Mesenchymal stem cell (in vitro differentiated cells and primary cell): Measurements from ENCODE around the gene PICK1.
A peak's percentile ranks its signal among the peaks of the same experiment; 100 is the strongest.

Experiments
- DNase-seq: peaks from one replicate; pipeline ENCODE4 v3.0.0-alpha.2; 2013
- H2AFZ ChIP-seq: one replicate; pipeline ENCODE4 v1.6.1; 2013; ENCODE audit warnings: low read depth, mild to moderate bottlenecking, control low read depth, inconsistent platforms, low read length, moderate library complexity
- H2AK5ac ChIP-seq: 2 replicates; pipeline ENCODE4 v1.6.1; 2013; ENCODE audit warnings: low read length, moderate library complexity, mild to moderate bottlenecking, inconsistent platforms; ENCODE audit not compliant: severe bottlenecking
- H2BK120ac ChIP-seq: one replicate; pipeline ENCODE4 v1.6.1; 2013; ENCODE audit warnings: low read depth, mild to moderate bottlenecking, inconsistent platforms, low read length, moderate library complexity
- H2BK12ac ChIP-seq, 2 experiments: one replicate each; pipeline ENCODE4 v1.6.1; 2013; ENCODE audit warnings: inconsistent platforms in 2 of 2, low read length in 2 of 2, mild to moderate bottlenecking in 2 of 2, moderate library complexity in 2 of 2, control low read depth in 1 of 2
- H2BK15ac ChIP-seq: one replicate; pipeline ENCODE4 v1.6.1; 2013; ENCODE audit warnings: mild to moderate bottlenecking, low read depth, inconsistent platforms; ENCODE audit not compliant: poor library complexity, severe bottlenecking
- H2BK5ac ChIP-seq: 2 replicates; pipeline ENCODE4 v1.6.1; 2013; ENCODE audit warnings: low read depth, mild to moderate bottlenecking, low read length, control low read depth, inconsistent platforms; ENCODE audit not compliant: poor library complexity, severe bottlenecking
- H3K14ac ChIP-seq, 2 experiments: one replicate each; pipeline ENCODE4 v1.6.1; 2013; ENCODE audit warnings: inconsistent platforms in 2 of 2, low read length in 2 of 2, control low read depth in 1 of 2, mild to moderate bottlenecking in 1 of 2, moderate library complexity in 1 of 2
- H3K18ac ChIP-seq, 2 experiments: one replicate each; pipeline ENCODE4 v1.6.1; 2013; ENCODE audit warnings: inconsistent platforms in 2 of 2, low read length in 2 of 2, control low read depth in 1 of 2, low read depth in 1 of 2, mild to moderate bottlenecking in 1 of 2
- H3K23ac ChIP-seq, 2 experiments: one replicate each; pipeline ENCODE4 v1.6.1; 2013; ENCODE audit warnings: inconsistent platforms in 2 of 2, low read length in 2 of 2, mild to moderate bottlenecking in 2 of 2, moderate library complexity in 2 of 2, control low read depth in 1 of 2
- H3K27ac ChIP-seq: 2 replicates; pipeline ENCODE4 v1.5.1; 2013; ENCODE audit warnings: mild to moderate bottlenecking, moderate library complexity, low read length, control low read depth, inconsistent platforms; ENCODE audit not compliant: poor library complexity, severe bottlenecking
- H3K27me3 ChIP-seq, 2 experiments: 2 replicates each; pipeline versions ENCODE4 v1.6.1 to v1.7.0; 2013; ENCODE audit warnings: low read length in 2 of 2, mild to moderate bottlenecking in 2 of 2, moderate library complexity in 2 of 2, control low read depth in 1 of 2, inconsistent platforms in 1 of 2; ENCODE audit not compliant: control insufficient read depth in 1 of 2, insufficient read depth in 1 of 2
- H3K36me3 ChIP-seq, 2 experiments: 2 replicates each; pipeline versions ENCODE4 v1.6.1 to v1.7.0; 2013; ENCODE audit warnings: low read length in 2 of 2, control low read depth in 1 of 2, inconsistent platforms in 1 of 2, low read depth in 1 of 2, mild to moderate bottlenecking in 1 of 2; ENCODE audit not compliant: insufficient read depth in 2 of 2, control insufficient read depth in 1 of 2
- H3K4ac ChIP-seq, 2 experiments: one replicate each; pipeline ENCODE4 v1.6.1; 2013; ENCODE audit warnings: inconsistent platforms in 2 of 2, low read length in 2 of 2, mild to moderate bottlenecking in 2 of 2, moderate library complexity in 2 of 2, control low read depth in 1 of 2, low read depth in 1 of 2
- H3K4me1 ChIP-seq: 2 replicates; pipeline ENCODE4 v1.6.1; 2013; ENCODE audit warnings: low read depth, low read length, control low read depth; ENCODE audit not compliant: control insufficient read depth, insufficient read depth
- H3K4me2 ChIP-seq: 2 replicates; pipeline ENCODE4 v1.6.1; 2013; ENCODE audit warnings: low read length, mild to moderate bottlenecking, inconsistent platforms; ENCODE audit not compliant: poor library complexity, severe bottlenecking
- H3K4me3 ChIP-seq, 2 experiments: 2 replicates each; pipeline versions ENCODE4 v1.5.1 to v1.7.0; 2013; ENCODE audit warnings: low read length in 2 of 2, mild to moderate bottlenecking in 2 of 2, control low read depth in 1 of 2, low read depth in 1 of 2; ENCODE audit not compliant: insufficient read depth in 1 of 2
- H3K79me1 ChIP-seq: replicated peaks from 2 replicates; pipeline ENCODE4 v1.6.1; 2013; ENCODE audit warnings: mild to moderate bottlenecking, control low read depth, low read length, inconsistent platforms; ENCODE audit not compliant: poor library complexity, severe bottlenecking
- H3K9ac ChIP-seq: 2 replicates; pipeline ENCODE4 v1.7.0; 2013; ENCODE audit warnings: mild to moderate bottlenecking, low read length, moderate library complexity
- H3K9me3 ChIP-seq: 2 replicates; pipeline ENCODE4 v1.7.0; 2013; ENCODE audit warnings: mild to moderate bottlenecking, low read length; ENCODE audit not compliant: control insufficient read depth
- H4K8ac ChIP-seq: one replicate; pipeline ENCODE4 v1.6.1; 2013; ENCODE audit warnings: inconsistent platforms, mild to moderate bottlenecking, low read length, moderate library complexity
- H4K91ac ChIP-seq: one replicate; pipeline ENCODE4 v1.6.1; 2013; ENCODE audit warnings: mild to moderate bottlenecking, low read length, inconsistent platforms
- WGBS: methylation state at CpG from one replicate; pipeline ENCODE4 v1.1.7; 2013; ENCODE audit warnings: mixed read lengths; 5-methylcytosine and 5-hydroxymethylcytosine counted together

Gene PICK1

GRCh38 chr22:38080850-38081635 is 23.8 kb downstream of the PICK1 start:
- peak overlapping the region; percentile 2 to 61 for H3K18ac ChIP-seq
- H3K23ac ChIP-seq: peak overlapping the region in 1 of 2 experiments; percentile 34
- H3K27me3 ChIP-seq: peaks cover 23 to 43% of the 10 kb centered on the region in 2 experiments
- H3K4me3 ChIP-seq: peak overlapping the region; percentile 48 to 67
- H2BK5ac ChIP-seq: no peak overlapping the region
- H2AFZ ChIP-seq: peak overlapping the region; percentile 66
- peaks cover 18% of the 10 kb centered on the region for H3K4me1 ChIP-seq
- peak; percentile 39 for DNase-seq
- H2BK120ac ChIP-seq: no peak overlapping the region
- peak overlapping the region in 1 of 2 experiments; percentile 43 for H2BK12ac ChIP-seq
- 6% methylated on average over 85 of the region's 110 CpGs for WGBS
- H2AK5ac ChIP-seq: no peak overlapping the region
- H3K14ac ChIP-seq: peak overlapping the region in 1 of 2 experiments; percentile 85
- H3K79me1 ChIP-seq: no peaks in the 10 kb centered on the region
- no peak overlapping the region for H3K4ac ChIP-seq
- H3K27ac ChIP-seq: no peak overlapping the region
- no peaks in the 10 kb centered on the region for H3K9me3 ChIP-seq
- H4K91ac ChIP-seq: no peak overlapping the region
- peaks cover 4 to 30% of the 10 kb centered on the region in 2 experiments for H3K36me3 ChIP-seq
- no peak overlapping the region for H3K9ac ChIP-seq
- peak overlapping the region; percentile 3 for H4K8ac ChIP-seq
- peak overlapping the region; percentile 78 for H3K4me2 ChIP-seq
- H2BK15ac ChIP-seq: no peak overlapping the region

- no peaks in the 10 kb centered on the region for H3K9me3 ChIP-seq
- H3K4ac ChIP-seq: no peak overlapping the region
- peak overlapping the region; percentile 78 for H3K4me2 ChIP-seq
- no peak overlapping the region for H2AK5ac ChIP-seq
- H2BK15ac ChIP-seq: no peak overlapping the region
- no peak overlapping the region for H4K91ac ChIP-seq
- no peak overlapping the region for H3K23ac ChIP-seq
- 24% methylated on average over 17 of the region's 17 CpGs for WGBS
- no peak overlapping the region for H3K14ac ChIP-seq
- H3K4me1 ChIP-seq: peaks cover 19% of the 10 kb centered on the region
- peak overlapping the region in 1 of 2 experiments; percentile 59 for H3K18ac ChIP-seq
- peak overlapping the region; percentile 66 for H2AFZ ChIP-seq
- peaks cover 4 to 26% of the 10 kb centered on the region in 2 experiments for H3K36me3 ChIP-seq
- H3K27me3 ChIP-seq: peaks cover 23 to 43% of the 10 kb centered on the region in 2 experiments
- H2BK120ac ChIP-seq: no peak overlapping the region
- H3K4me3 ChIP-seq: peak overlapping the region in 1 of 2 experiments; percentile 48
- peak overlapping the region in 1 of 2 experiments; percentile 47 for H2BK12ac ChIP-seq
- H3K79me1 ChIP-seq: no peaks in the 10 kb centered on the region
- DNase-seq: no peak
- H3K9ac ChIP-seq: no peak overlapping the region
- no peak overlapping the region for H3K27ac ChIP-seq
- H2BK5ac ChIP-seq: no peak overlapping the region
- H4K8ac ChIP-seq: no peak overlapping the region
Measured at GRCh38 chr22:38081636-38081940, 24.4 kb downstream of the PICK1 start.

GRCh38 chr22:38081941-38082828 is 25.0 kb downstream of the PICK1 start:
- no peak overlapping the region for H2AFZ ChIP-seq
- no peak overlapping the region for H3K27ac ChIP-seq
- peak overlapping the region in 1 of 2 experiments; percentile 47 for H2BK12ac ChIP-seq
- H2BK15ac ChIP-seq: no peak overlapping the region
- no peak overlapping the region for H3K9ac ChIP-seq
- H3K36me3 ChIP-seq: peaks cover 4 to 24% of the 10 kb centered on the region in 2 experiments
- H3K27me3 ChIP-seq: peaks cover 23 to 43% of the 10 kb centered on the region in 2 experiments
- no peak overlapping the region for H4K8ac ChIP-seq
- no peak overlapping the region for H3K4me3 ChIP-seq
- DNase-seq: no peak
- H3K79me1 ChIP-seq: no peaks in the 10 kb centered on the region
- no peak overlapping the region for H2AK5ac ChIP-seq
- no peaks in the 10 kb centered on the region for H3K9me3 ChIP-seq
- no peak overlapping the region for H2BK5ac ChIP-seq
- no peak overlapping the region for H3K14ac ChIP-seq
- H3K4me2 ChIP-seq: peak overlapping the region; percentile 78
- H3K4ac ChIP-seq: no peak overlapping the region
- no peak overlapping the region for H4K91ac ChIP-seq
- no peak overlapping the region for H3K18ac ChIP-seq
- WGBS: 45% methylated on average over 50 of the region's 52 CpGs
- H3K4me1 ChIP-seq: peaks cover 19% of the 10 kb centered on the region
- no peak overlapping the region for H3K23ac ChIP-seq
- no peak overlapping the region for H2BK120ac ChIP-seq
